ENCODE results near the gene ARHGAP26.
"Not testable (repeated sequence)": the region's sequence is repeated elsewhere in the genome, so short reads cannot be mapped to it uniquely, and the experiment has no call there.

The ARHGAP26 gene

DNA sequence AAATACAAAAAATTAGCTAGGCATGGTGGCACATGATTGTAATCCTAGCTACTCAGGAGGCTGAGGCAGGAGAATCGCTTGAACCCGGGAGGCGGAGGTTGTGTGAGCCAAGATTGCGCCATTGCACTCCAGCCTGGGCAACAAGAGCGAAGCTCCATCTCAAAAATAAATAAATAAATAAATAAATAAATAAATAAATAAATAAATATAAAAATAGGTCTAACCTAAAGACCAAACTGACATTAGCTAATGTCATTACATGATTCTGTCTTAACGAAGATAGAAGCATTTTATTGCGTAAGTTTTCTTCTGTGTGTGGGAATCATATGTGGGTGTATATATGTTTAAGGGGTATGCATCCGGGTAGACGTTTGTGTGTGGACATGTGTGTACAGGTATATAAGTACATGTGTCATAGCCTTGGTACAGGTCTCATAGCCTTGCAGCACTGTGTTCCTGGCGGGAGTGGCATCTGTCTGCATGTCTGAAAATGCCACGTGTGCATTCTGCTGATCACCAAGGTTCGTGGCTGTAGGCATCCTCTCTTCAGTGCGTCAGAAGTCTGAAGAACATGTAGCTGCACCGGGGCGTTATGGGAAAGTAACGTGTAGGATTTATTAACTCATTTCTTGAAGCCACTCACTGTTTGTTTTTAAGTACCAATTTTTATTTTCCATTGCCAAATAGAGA is 335.2 kb downstream of the ARHGAP26 start:
- no peak for DNase-seq

DNA sequence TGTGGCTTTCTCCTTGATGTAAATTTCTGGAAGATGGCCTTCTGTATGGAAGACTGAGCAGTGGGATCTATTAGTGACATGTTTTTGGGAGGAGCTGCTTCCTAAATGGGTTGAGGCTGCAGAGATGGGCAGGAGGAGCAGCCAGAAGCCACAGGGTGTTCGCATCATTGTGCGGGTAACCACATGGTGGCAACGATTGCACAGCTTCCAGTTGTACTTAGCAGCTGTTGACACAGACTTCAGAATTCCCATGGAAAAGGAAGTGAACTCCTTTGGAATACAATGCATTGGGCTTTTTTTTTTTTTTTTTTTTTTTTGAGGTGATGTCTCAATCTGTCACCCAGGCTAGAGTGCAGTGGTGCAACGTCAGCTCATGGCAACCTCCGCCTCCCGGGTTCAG is 336.0 kb downstream of the ARHGAP26 start:
- no peak for DNase-seq

DNA sequence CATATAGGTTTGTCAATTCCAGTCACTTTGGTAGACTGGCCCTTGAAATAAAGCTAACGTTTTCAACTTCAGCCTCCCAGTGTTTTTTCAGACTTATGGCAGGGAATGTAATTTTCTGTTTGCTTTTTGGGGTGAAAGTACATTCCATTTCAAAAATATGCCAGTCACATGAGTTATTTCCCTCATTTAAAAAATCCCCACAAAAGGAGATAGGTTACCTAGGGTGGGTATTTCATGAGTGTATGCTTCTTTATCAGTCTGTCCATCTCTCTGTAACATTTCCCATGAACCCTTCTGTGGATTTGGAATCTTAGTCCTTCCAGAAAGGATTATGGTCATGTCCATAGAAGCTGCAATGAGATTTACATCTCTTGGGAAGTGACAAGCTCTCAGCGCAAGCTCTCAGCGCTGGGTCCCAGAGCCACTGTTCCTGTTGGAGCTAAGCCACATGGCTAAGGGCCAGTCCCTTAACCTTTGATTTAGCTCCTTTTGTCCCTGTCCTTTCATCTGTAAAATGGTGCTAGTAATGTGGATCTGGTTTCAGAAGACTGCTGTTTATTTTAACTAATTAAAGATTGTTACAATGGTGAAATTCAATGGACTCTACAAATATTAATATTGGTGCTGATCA is 338.4 kb downstream of the ARHGAP26 start:
- DNase-seq, result no peak

DNA sequence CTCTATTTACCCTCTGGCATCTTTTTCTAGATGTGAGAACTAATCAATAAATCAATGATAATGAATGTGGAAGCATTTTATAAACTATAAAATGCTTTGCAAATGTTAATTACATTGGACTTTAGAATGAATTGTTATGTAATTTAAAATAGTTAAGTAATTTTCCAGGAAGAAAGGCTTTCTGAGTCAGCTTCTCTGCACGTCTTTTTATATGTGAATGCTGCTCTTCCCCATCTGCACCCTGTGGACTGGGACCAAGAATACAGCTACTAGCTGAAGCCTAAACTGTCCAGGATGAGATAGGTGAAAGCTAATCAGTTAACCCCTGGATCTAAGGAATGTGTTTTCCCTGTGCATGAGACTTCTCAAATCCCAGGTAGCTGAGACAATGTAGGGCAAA is 340.4 kb downstream of the ARHGAP26 start:
- DNase-seq, result no peak

DNA sequence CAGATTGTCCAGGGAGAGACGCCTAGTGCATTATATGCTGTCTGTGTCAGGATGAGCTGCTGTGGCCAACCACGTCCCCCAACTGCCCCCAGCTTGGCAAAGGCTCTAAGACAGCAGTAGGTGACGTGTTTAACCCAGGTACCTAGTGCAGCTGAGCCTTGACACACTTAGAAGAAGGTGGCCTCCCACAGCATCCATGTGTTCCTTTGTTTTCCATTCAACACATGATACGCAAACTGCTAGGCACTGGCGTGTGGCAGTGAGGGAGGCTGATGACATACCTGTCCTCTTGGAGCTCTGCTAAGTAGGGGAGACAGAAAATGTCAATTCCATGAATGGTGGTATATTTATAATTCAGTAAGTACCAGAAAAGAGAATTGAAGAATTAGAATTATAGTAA is 341.6 kb downstream of the ARHGAP26 start:
- DNase-seq, result no peak

DNA sequence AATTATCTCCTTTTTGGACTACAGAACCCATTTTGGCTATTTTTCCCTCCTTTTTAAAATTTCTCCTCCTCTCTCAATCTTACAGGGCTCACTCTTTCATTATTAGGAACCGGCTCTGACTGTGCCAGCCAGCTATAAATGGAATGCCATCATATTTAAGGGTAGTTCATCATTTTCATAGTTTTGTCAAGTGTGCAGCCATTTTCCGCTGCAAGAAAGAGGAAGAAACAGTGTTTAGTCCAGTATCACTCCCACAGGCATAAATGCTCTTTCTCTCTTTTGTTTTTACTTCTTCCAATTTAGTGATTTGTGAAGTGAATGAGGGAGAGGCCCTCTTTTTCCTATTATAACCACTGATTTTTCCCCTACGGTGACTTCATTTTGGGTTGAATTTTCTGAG is 343.3 kb downstream of the ARHGAP26 start:
- no peak for DNase-seq

DNA sequence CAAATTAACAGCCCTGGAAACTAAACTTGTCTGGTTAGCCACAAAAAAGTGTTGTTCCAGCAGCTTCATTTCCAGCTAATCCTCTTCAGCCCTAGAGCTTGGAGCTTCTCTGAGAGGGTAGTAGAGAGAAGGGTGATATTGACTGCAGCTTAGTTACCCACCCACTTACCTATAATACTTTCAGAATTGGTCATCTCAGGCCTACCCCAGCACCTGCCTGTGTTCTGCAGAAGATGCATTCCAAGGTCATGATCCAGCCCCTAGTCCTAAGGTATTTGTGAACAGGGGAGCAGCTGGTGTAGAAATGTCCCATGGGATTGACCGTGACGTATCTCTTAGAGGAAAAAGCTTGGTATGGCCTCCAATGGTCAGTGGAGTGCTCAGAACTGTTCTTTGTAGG is 344.3 kb downstream of the ARHGAP26 start:
- DNase-seq, result no peak

DNA sequence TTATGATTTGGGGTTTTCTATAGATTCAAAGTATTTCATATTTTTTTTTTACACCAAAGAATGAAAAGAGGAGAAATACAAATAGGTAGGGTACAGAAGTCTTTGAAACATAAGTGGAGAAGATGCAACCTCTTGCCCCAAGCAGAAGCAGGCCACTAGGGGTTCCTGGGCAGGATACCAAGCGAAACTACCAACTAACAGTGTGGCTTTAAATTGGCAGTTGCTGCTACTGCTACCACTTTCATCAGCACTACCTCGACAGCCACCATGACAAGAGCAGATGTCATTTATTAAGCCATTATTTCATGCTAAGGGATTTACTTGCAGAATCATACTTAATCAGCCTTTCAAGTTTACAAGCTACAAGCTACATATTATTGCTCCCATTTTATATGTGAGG is 345.2 kb downstream of the ARHGAP26 start:
- no peak for DNase-seq

DNA sequence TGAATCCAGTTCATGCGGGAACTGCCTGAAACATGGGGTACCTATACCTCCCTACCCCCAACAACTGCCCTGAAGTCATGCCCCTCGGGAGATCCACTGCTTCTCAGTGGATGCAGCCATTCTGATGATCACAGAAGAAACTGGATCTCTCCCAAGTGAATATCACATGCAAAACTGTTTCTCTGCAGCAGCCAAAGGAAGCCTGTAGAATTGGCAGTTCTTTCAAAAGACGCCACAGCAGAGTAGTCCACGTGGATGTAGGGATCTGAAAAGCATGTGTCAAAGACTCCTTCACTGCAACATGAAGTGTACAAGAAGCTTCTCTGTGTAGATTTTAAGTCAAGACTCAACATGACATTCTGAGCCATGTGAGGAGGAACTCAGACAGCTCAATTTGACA is 346.6 kb downstream of the ARHGAP26 start:
- DNase-seq, result no peak

- no peak for DNase-seq
Measured at GRCh38 chr5:143117821-143118220, 347.6 kb downstream of the ARHGAP26 start.

DNA sequence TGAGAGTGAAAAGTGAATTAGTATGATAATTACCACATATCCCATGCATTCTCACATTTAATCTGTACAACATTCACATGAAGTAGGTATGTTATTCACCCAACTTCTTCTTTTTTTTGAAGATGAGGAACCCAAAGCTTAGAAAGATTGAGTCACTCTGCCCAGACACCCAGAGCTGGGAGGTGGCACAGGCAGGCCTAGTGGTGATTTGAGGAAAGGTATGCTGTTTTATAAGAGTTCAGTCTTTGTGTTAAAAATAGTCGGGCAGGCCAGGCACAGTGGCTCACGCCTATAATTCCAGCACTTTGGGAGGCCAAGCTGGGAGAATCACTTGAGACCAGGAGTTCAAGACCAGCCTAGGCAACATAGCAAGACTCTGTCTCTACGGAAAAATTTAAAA is 348.0 kb downstream of the ARHGAP26 start:
- no peak for DNase-seq

- not testable (repeated sequence) for DNase-seq
Measured at GRCh38 chr5:143118818-143119217, 348.6 kb downstream of the ARHGAP26 start.

DNA sequence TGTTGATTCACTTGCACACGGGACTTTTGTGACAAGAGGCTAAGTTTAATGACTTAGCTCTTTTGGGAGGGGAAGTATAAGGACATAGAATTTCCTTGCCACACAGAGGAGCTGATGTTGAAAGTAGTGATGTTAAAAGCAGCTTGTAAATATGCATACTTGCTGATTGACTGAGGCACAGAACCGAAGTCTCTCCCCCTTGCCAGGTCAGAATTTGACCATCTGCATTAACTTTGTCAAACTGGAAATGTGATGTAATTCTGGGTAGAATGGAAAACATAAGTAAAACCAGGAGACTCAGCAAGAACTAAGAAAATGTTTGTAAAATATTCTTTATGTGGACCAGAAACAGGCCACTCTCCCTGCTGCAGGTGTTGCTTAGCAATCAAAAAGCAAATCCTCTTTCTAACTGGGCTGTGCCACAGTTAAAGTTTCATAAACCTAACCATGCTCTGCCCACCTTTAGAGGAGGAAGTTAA is 349.2 kb downstream of the ARHGAP26 start:
- no peak for DNase-seq

DNA sequence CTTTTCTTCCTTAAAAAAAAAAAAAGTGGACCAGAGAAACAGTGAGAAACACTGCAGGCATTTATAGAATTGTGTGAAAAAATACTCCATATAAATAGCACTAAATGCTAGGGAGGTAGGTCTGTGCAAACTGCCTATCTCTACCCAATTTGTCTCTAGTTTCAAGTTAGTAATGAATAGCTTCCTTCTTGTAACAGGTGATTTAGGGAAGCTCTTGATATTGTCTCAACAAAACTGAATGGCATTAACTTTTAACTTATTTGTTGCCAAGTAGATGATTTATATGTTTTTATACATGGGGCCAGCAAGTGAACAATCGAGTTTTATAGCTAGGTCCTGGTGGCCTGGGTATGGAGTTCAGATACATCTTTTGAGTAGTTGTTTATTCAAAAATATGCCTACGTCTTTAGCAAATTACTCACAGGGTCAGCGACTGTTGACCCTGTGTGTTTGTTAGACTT is 349.7 kb downstream of the ARHGAP26 start:
- DNase-seq, result no peak

GRCh38 chr5:143120460-143121134 is 350.4 kb downstream of the ARHGAP26 start:
- no peak for DNase-seq

GRCh38 chr5:143121135-143121475 is 350.9 kb downstream of the ARHGAP26 start:
- DNase-seq, result no peak

DNA sequence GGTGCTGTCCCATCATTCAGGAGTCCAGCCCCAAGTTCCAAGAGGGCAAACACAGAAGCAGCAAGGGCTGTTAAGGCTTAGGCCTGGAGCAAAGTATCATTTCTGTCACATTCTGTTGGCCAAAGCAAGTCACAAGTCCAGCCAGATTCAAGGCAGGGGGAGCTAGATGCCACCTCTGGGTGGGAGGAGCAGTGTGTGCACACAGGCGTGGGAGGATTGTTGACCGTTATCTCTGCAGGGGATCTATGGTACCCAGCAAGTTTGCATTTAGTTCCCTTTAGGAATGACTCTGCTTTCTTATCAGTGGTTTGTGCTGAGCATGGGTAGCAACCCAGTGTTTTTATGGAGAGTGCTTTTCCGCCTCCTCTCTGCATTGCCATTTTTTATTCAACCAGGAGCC is 354.4 kb downstream of the ARHGAP26 start:
- no peak for DNase-seq

GRCh38 chr5:143126174-143127019 is 356.2 kb downstream of the ARHGAP26 start:
- DNase-seq, result no peak

DNA sequence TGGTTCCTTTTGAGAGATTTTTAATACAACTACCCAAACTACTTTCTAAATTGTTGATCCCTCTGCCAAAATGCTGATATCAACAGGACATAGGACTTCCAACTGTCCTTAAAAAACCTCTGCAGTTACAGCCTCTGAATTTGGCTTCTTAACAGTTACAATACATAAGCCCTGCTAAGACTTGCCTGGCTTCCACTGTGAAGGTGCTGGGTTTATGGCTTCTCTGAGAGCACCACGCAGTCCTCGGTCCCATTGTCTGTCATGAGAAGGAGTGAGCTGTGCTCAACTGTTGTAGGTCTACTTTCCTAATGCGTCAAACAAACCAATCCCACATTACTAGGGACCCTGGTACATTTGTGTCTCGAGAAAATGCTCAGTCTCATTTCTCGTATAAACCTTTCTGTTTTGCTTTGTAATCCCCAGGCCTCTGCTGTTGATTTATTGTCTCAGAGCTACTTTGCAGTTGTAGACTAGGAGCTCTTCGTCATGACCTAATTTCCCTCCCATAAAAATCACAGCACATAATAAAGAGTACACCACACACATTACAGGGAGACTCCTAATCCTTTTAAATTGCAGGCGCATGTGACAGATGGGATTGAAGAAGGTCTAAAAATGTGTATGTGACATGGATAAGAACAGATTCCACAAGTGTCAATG is 358.4 kb downstream of the ARHGAP26 start:
- DNase-seq, result no peak

GRCh38 chr5:143129203-143129602 is 359.0 kb downstream of the ARHGAP26 start:
- DNase-seq, result no peak

DNA sequence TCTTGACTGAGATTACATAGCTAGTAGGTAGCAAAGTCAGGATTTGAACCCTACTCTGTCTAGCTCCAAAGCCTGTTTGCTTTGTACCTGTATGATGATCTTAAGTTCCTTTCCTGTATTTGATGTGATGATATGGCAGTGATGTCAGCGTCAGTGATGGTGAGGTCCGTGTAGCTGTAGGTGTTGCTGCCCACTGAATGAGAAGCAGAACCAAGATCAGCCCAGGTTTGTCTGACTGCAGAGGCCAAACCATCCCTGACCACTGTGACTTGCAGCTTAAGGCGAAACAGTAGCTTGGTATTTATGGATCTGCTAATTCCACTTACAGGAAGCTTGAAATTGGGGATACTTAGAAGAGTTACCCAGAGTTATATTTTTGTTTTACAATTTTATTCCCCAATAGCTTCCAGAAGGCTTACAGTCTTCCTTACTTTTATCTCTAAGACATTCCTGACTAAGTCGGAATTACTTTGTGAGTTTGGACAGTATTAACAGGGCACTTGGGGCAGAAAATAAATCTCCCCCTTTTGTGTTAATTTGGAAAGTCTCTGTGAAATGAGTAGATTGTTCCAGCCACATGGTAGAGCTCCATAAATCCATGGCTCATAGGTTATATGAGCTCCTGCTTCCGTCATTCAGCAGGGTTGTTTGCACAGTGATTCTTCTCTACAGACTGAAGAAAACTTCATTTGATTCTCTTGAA is 359.9 kb downstream of the ARHGAP26 start:
- no peak for DNase-seq

All from CD4-positive, alpha-beta T cell treated with Interleukin-17A for 4 hours (primary cell).